Transverse colon (tissue), 3 donors: ENCODE results near the gene KIAA1549.

Experiments used
- EP300 ChIP-seq: sonication (generic); formaldehyde crosslinking; IDR thresholded peaks from one replicate; pipeline ENCODE4 v1.6.1; 2017; ENCODE audit warnings: antibody characterized with exemption, low read depth
- TF ChIP-seq, protein P1 (sequence below), 5 experiments: fragments of 200-600 bp in 3 of 5; fragments of 450-650 bp in 2 of 5; sonication (generic) in 3 of 5; IDR thresholded peaks; 1 replicate in 2 of 5; 2 replicates in 3 of 5; pipeline ENCODE4 v1.5.1; 2016 to 2017; ENCODE audit warnings: antibody characterized with exemption in 5 of 5, inconsistent platforms in 3 of 5, mild to moderate bottlenecking in 2 of 5, moderate library complexity in 1 of 5

DNA sequence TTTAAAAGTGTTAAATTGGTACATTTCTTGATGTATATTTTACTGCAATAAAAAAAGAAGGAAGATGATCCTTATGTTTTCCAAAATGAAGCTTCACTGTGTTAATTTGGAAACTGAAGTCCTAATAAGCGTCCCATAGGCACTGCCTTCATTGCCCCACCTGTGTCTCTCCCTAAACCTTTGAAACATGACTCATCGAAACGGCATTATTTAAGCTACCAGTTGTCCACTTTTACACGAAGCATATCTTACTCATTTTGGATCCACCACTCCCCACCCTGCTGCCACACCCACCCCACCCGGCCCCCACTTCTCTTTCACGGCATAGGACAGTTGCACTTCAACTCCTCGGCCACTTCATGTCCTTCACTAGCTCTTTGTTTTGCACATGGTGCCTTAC, 85.5 kb downstream of the KIAA1549 start:
- TF ChIP-seq, protein P1, sequence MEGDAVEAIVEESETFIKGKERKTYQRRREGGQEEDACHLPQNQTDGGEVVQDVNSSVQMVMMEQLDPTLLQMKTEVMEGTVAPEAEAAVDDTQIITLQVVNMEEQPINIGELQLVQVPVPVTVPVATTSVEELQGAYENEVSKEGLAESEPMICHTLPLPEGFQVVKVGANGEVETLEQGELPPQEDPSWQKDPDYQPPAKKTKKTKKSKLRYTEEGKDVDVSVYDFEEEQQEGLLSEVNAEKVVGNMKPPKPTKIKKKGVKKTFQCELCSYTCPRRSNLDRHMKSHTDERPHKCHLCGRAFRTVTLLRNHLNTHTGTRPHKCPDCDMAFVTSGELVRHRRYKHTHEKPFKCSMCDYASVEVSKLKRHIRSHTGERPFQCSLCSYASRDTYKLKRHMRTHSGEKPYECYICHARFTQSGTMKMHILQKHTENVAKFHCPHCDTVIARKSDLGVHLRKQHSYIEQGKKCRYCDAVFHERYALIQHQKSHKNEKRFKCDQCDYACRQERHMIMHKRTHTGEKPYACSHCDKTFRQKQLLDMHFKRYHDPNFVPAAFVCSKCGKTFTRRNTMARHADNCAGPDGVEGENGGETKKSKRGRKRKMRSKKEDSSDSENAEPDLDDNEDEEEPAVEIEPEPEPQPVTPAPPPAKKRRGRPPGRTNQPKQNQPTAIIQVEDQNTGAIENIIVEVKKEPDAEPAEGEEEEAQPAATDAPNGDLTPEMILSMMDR (IDR thresholded peaks at IDR 0.05), result no peak
- no peak for TF ChIP-seq EP300
